IPS-11a (cell line): ENCODE results near the gene ATP11A.
"Not testable (repeated sequence)": the region's sequence is repeated elsewhere in the genome, so short reads cannot be mapped to it uniquely, and the experiment has no call there.

Experiments
- H3K4me3 ChIP-seq: one replicate; pipeline ENCODE4 v1.5.1; 2013; ENCODE audit warnings: low read depth, low read length, control low read depth

The ATP11A gene

DNA sequence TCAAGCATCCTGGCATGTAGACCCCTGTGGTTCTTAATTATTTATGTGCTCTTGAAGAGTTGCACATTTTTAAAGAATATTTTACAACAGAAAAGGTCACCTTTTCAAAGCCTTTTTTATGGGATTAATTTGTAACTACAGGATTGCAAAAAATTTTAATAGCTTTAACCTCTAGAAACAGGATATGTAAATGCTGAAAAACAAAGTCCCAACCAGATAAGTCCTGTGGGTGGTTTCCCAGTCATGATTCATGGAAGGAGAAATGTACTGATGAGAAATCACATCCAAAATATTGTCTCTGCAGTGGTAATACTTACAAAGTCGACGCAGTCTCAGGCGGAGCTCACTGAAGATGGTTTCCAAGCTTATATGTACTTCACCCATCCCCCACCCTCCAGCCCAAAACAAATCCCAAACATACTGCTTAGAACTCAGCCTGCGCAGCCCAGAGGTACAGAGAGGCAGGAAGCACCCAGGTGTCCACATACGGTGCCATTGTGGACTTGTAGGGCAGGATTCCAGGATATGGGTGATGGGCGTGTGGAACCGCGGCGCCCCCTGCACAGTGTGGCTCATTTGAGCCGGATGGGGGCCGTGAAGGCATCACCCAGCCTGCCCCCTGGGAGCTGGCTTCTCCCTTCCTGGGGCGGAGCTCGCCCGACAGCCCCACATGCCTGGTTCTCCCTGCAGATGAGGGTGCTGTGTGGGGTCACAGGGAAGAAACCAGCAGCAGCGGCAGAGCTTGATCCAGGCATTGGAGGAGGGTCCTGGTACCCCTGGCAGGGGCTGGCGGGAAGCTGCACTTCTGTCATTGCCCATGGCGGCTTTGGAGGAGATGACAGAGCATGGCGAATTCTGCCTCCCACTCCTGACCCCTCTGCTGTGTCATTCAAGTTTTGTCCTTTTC lies 101.2 kb downstream of the ATP11A start:
- no peak overlapping the region for H3K4me3 ChIP-seq

DNA sequence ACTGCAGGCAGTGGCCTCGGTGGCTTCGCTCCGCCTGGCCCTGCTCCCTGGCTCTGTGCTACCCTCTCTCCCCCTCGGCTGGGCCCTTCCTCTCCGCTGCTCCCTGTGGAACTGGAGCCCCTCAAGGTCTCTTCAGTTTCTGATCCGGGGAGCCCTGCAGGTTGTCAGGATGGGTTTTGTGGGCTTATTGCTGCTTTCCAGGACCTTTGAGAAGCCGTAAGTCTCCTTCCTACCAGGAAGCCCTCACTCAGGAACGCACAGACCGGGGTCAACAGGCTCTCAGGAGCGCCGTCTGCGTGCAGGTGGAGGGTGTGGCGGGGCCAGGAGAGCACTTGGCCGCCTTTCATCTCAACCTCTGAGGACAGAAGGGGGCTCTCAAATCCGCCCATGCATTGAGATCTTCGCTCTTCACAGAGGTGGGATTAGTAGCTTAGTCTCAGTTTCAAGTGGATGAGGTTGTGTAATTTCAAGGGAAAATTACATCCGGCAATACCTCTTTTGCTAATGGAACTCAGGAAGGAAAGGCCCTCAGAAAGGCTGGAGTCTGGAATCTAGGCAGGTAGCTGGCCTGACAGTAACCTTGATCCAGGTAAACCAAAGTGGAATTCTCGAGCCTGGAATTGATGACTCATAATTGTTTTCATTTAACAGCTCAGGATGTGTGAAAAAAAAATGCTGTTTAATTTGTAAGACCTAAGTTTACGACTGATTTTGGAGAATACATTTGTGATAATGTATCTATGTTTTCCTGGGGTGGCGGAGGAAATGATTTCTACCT lies 102.0 kb downstream of the ATP11A start:
- no peak overlapping the region for H3K4me3 ChIP-seq

DNA sequence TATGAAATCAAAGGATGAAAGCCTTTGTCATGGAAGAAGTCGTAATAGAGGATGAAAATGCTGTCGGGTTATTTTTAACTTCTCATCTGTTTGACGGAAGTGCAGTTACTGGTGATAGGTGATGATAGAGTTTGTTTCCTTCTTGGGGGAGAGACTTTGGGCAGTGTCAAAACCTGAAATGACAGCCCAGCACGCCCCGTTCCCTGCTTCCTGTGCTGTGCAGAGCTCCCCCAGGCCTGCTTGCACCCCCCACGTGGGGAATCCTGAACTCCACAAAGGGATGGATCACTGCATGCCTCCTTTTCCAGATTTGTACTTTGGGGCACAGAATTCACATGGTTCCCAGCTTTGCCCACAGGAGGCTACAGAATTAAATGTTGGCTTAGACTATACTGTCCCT lies 102.7 kb downstream of the ATP11A start:
- H3K4me3 ChIP-seq, result no peak overlapping the region

- H3K4me3 ChIP-seq, result no peak overlapping the region
Measured at GRCh38 chr13:112793545-112794445, 104.0 kb downstream of the ATP11A start.

DNA sequence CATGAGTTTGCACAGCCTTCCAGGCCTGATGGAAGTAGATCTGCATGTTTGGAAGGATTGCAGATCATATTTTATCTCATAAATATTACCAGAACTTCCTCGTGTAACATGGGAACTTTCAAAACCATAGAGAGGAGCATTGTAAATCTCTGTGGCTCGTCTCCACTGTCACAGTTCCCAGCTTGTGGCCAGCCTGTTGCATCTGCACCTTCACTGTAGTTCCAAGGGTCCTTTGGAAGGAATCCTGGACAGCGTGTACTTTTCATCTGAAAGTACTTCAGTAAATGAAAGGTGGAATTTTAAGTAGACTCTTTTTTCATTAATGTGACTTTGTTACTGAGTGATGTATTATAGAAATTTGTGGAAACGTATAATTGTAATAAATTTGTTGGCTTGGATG lies 105.4 kb downstream of the ATP11A start:
- H3K4me3 ChIP-seq, result no peak overlapping the region

DNA sequence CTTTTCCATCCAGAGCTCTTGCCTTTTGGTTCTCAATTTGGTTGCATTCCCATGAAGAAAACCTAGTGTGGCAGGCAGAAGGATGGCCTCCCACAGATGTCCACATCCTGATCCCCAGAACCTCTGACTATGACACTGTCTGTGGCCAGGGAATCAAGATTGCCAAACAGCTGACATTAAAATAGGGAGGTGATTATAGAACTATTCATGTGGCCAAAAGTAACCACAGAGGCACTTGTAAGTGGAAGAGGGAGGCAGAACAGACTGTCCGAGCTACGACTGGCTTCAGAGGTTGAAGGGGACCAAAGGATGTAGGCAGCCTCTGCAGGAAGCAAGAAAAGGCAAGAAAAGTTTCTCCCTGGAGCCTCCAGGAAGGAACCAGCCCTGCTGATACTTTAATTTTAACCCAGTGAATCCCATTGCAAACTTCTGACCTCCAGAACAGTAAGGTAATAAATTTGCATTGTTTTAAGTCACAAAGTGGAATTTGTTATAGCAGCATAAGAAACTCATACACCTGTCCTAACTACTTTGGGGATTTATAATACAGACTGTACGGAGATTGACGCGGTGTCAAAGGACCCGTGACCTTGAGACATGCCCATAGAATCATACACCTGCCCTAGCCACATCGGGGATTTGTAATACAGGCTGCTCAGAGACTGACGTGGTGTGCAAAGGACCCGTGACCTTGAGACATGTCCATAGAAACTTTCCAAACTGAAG lies 106.5 kb downstream of the ATP11A start:
- no peak overlapping the region for H3K4me3 ChIP-seq

DNA sequence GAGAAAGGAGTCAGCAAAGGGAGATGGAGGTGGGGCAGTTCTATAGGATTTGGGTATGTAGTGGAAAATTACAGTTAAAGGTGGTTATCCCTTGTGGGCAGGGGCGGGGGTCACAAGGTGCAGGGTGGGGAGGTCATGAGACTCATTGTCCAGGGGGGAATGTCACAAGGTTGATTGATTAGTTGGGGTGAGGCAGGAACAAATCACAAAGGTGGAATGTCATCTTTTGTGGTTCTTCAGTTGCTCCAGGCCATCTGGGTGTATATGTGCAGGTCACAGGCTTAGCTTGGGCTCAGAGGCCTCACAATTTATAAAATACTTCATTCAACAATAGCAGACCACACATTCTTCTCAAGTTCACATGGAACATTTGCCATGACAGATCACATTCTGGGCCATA lies 109.6 kb downstream of the ATP11A start:
- no peak overlapping the region for H3K4me3 ChIP-seq

- H3K4me3 ChIP-seq, result no peak overlapping the region
Measured at GRCh38 chr13:112800057-112800456, 110.2 kb downstream of the ATP11A start.

DNA sequence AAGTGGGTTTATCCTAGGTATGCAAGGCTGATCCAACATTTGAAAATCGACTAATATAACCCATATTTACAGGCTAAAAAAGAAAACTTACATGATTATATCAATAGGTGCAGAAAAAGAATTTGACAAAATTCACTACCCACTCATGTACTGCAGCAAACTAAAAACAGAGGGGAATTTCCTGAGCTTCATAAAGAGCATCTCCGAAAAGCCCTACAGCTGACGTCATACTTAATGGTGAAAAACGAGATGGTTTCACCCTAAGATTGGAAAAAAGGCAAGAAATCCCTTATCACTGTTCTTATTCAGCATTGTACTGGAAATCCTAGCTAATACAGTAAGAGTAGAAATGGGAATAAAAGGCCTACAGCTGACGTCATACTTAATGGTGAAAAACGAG lies 111.0 kb downstream of the ATP11A start:
- H3K4me3 ChIP-seq, result not testable (repeated sequence)

DNA sequence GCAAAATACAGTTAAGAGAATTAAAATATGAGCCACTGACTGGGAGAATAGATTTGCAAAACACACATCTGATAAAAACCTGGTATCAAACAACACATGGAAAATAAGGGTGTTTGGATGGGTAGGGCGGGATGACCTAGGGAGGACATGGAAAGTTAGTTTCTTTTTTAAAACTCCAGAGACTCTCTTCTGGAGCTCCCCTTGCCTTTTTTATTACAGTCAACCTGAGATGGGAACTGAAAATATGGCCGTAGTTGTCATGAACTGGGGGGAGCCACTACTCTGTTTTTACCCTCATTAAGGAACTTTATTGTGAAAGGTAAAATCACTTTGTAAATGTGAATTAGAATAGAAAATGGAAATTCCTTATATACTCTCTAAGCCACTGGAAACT lies 113.0 kb downstream of the ATP11A start:
- H3K4me3 ChIP-seq, result no peak overlapping the region

GRCh38 chr13:112803422-112803821 lies 113.6 kb downstream of the ATP11A start:
- H3K4me3 ChIP-seq, result no peak overlapping the region

DNA sequence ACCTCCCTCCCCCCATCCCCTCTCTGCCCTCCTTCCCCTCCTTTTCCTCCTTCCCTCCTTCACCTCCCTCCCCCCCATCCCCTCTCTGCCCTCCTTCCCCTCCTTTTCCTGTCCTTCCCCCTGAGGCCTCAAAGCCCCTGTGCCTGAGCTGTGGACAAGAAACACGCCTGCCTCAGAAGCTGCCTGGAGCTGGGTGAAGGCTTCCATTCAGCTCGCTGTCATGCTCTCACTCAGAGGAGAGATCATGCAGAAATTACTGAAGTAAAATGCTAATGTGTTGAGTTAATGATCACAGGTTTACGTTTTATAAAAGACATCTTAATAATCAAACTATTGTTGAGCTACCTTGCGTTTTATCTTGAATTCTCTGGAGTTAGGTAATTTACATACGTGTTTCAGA lies 114.5 kb downstream of the ATP11A start:
- H3K4me3 ChIP-seq, result no peak overlapping the region

DNA sequence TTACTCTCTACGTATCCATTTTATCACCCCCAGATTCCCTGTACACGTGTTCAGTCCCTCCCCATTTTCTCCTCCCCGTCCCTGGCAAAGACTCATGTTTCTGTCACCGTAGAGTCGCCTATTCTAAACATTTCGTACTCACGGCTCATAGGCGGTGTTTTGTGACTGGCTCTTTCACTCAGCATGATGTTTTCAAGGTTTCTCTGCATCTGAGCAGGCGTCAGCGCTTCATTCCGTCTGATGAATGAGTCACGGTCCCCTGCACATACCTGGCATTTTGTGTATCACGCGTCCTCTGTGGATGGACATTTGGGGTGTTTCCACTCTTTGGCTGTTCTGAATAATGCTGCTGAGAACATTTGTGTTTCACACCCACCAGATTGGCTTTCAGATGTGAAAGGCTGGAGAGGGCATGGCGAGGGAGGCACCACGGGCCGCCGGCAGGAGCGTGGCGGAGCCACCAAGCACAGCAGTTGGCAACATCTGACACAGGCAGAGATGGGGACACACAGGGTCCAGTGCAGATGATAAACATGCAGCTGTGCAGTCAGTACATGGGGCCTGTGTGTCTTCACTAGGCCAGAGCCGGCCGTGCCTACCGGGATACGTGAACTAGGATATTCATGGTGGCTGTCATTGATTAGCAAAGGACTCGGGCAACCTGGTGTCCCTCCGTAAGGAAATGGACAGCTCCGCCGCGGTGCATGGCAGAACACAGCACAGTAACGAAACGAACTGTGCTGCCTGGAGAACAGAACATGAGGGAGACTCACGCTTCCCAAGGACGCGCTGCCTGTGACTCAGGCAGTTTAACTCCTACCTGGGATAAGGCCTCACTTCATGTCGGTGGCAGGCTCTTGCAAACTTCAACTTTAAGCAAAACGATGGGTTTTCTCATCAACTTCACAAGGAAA lies 117.2 kb downstream of the ATP11A start:
- H3K4me3 ChIP-seq, result no peak overlapping the region

GRCh38 chr13:112807653-112808376 lies 118.0 kb downstream of the ATP11A start:
- H3K4me3 ChIP-seq, result no peak overlapping the region

- no peak overlapping the region for H3K4me3 ChIP-seq
Measured at GRCh38 chr13:112808377-112809140, 118.7 kb downstream of the ATP11A start.

GRCh38 chr13:112809332-112810315 lies 119.8 kb downstream of the ATP11A start:
- no peak overlapping the region for H3K4me3 ChIP-seq

DNA sequence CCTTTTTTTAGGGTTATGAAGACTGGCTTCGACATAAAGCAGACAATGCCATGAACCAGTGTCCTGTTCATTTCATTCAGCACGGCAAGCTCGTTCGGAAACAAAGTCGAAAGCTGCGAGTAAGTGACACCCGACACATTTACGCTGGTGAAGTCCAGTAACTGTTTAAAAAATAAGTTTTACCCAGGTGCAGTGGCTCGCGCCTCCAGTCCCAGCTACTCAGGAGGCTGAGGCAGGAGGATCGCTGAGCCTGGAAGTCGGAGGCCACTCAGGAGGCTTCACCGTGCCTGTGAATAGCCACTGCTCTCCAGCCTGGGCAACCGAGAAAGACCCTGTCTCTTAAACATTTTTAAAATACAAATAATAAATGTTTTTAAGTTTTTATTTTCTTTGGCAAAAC lies 120.8 kb downstream of the ATP11A start:
- no peak overlapping the region for H3K4me3 ChIP-seq
